Upper lobe of left lung (tissue), 4 donors: ENCODE results near the gene AMPD3.

ENCODE experiments used
- POLR2AphosphoS5 ChIP-seq, 2 donors: sonication (generic); formaldehyde crosslinking; IDR thresholded peaks; one replicate each; pipeline ENCODE4 v1.5.1; 2017; ENCODE audit warnings: antibody characterized with exemption in 2 of 2
- TF ChIP-seq, protein P1 (sequence below), 6 experiments: fragments of 450-650 bp in 4 of 6; fragments of 200-600 bp in 2 of 6; sonication (generic) in 2 of 6; IDR thresholded peaks; one replicate each; pipeline ENCODE4 v1.5.1; 2016 to 2019; ENCODE audit warnings: antibody characterized with exemption in 6 of 6

DNA sequence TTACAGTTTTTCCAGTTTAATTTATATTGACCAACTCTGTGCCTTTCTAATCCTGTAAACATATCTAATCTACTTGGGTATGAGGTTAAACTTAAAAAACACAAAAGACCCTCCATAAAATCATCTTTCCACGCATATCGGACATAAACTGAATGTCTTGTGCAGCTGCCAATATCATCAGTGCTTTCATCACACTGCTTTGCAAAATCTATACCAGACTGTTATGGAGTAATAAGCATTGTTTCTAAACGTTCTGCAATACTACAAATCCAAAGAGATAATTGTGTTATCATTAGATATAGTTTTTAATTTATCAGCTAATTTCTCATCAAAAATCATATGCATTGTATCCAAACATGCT is 36.1 kb upstream of the AMPD3 start:
- no peak for TF ChIP-seq POLR2AphosphoS5 (IDR thresholded peaks at IDR 0.05)
- TF ChIP-seq, protein P1, sequence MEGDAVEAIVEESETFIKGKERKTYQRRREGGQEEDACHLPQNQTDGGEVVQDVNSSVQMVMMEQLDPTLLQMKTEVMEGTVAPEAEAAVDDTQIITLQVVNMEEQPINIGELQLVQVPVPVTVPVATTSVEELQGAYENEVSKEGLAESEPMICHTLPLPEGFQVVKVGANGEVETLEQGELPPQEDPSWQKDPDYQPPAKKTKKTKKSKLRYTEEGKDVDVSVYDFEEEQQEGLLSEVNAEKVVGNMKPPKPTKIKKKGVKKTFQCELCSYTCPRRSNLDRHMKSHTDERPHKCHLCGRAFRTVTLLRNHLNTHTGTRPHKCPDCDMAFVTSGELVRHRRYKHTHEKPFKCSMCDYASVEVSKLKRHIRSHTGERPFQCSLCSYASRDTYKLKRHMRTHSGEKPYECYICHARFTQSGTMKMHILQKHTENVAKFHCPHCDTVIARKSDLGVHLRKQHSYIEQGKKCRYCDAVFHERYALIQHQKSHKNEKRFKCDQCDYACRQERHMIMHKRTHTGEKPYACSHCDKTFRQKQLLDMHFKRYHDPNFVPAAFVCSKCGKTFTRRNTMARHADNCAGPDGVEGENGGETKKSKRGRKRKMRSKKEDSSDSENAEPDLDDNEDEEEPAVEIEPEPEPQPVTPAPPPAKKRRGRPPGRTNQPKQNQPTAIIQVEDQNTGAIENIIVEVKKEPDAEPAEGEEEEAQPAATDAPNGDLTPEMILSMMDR (IDR thresholded peaks at IDR 0.05): no peak
